WTC11 (cell line): Measurements from ENCODE around the gene RHBDL2.

ENCODE experiments used
- E2F1 ChIP-seq: sonication (generic); formaldehyde crosslinking; IDR thresholded peaks from 2 replicates; pipeline ENCODE4 v1.8.0; 2022; ENCODE audit warnings: mild to moderate bottlenecking, missing genetic modification reagents
- NFE2L1 ChIP-seq: sonication (generic); formaldehyde crosslinking; IDR thresholded peaks from 2 replicates; pipeline ENCODE4 v1.8.1; 2023; ENCODE audit warnings: missing genetic modification reagents
- ZNF512 ChIP-seq: sonication (generic); formaldehyde crosslinking; IDR thresholded peaks from 2 replicates; pipeline ENCODE4 v1.8.1; 2022; ENCODE audit warnings: missing genetic modification reagents, borderline replicate concordance
- TF ChIP-seq, protein P1 (sequence below): fragments of 200-600 bp; IDR thresholded peaks from 2 replicates; pipeline ENCODE4 v1.8.0; 2022; ENCODE audit warnings: antibody characterized with exemption
- TF ChIP-seq, protein P2 (sequence below): sonication (generic); formaldehyde crosslinking; IDR thresholded peaks from 2 replicates; pipeline ENCODE4 v1.8.0; 2022; ENCODE audit warnings: mild to moderate bottlenecking, missing genetic modification reagents
- TF ChIP-seq, protein P3 (sequence below): sonication (generic); formaldehyde crosslinking; IDR thresholded peaks from 2 replicates; pipeline ENCODE4 v1.8.1; 2023; ENCODE audit warnings: mild to moderate bottlenecking, moderate library complexity, missing genetic modification reagents
- TF ChIP-seq, protein P4 (sequence below): sonication (generic); formaldehyde crosslinking; IDR thresholded peaks from 2 replicates; pipeline ENCODE4 v1.8.1; 2022; ENCODE audit warnings: mild to moderate bottlenecking, missing genetic modification reagents, moderate library complexity, borderline replicate concordance
- TF ChIP-seq, protein P5 (sequence below): sonication (generic); formaldehyde crosslinking; IDR thresholded peaks from 2 replicates; pipeline ENCODE4 v1.8.1; 2023; ENCODE audit warnings: mild to moderate bottlenecking, missing genetic modification reagents, moderate library complexity

GRCh38 chr1:38953433-38953860 lies 11.8 kb upstream of the RHBDL2 start:
- TF ChIP-seq, protein P1, sequence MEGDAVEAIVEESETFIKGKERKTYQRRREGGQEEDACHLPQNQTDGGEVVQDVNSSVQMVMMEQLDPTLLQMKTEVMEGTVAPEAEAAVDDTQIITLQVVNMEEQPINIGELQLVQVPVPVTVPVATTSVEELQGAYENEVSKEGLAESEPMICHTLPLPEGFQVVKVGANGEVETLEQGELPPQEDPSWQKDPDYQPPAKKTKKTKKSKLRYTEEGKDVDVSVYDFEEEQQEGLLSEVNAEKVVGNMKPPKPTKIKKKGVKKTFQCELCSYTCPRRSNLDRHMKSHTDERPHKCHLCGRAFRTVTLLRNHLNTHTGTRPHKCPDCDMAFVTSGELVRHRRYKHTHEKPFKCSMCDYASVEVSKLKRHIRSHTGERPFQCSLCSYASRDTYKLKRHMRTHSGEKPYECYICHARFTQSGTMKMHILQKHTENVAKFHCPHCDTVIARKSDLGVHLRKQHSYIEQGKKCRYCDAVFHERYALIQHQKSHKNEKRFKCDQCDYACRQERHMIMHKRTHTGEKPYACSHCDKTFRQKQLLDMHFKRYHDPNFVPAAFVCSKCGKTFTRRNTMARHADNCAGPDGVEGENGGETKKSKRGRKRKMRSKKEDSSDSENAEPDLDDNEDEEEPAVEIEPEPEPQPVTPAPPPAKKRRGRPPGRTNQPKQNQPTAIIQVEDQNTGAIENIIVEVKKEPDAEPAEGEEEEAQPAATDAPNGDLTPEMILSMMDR = no peak
- TF ChIP-seq ZNF512 (CRISPR knock-in tag) (no peak), NFE2L1 (CRISPR knock-in tag) (no peak), E2F1 (CRISPR knock-in tag) (no peak)
- TF ChIP-seq, protein P2, sequence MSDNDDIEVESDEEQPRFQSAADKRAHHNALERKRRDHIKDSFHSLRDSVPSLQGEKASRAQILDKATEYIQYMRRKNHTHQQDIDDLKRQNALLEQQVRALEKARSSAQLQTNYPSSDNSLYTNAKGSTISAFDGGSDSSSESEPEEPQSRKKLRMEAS (CRISPR knock-in tag) = peak; percentile 59; the same call in 1 of the 2 replicates
- TF ChIP-seq, protein P3, sequence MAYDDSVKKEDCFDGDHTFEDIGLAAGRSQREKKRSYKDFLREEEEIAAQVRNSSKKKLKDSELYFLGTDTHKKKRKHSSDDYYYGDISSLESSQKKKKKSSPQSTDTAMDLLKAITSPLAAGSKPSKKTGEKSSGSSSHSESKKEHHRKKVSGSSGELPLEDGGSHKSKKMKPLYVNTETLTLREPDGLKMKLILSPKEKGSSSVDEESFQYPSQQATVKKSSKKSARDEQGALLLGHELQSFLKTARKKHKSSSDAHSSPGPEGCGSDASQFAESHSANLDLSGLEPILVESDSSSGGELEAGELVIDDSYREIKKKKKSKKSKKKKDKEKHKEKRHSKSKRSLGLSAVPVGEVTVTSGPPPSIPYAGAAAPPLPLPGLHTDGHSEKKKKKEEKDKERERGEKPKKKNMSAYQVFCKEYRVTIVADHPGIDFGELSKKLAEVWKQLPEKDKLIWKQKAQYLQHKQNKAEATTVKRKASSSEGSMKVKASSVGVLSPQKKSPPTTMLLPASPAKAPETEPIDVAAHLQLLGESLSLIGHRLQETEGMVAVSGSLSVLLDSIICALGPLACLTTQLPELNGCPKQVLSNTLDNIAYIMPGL = no peak
- TF ChIP-seq, protein P4, sequence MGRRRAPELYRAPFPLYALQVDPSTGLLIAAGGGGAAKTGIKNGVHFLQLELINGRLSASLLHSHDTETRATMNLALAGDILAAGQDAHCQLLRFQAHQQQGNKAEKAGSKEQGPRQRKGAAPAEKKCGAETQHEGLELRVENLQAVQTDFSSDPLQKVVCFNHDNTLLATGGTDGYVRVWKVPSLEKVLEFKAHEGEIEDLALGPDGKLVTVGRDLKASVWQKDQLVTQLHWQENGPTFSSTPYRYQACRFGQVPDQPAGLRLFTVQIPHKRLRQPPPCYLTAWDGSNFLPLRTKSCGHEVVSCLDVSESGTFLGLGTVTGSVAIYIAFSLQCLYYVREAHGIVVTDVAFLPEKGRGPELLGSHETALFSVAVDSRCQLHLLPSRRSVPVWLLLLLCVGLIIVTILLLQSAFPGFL (CRISPR knock-in tag) = no peak
- TF ChIP-seq, protein P5, sequence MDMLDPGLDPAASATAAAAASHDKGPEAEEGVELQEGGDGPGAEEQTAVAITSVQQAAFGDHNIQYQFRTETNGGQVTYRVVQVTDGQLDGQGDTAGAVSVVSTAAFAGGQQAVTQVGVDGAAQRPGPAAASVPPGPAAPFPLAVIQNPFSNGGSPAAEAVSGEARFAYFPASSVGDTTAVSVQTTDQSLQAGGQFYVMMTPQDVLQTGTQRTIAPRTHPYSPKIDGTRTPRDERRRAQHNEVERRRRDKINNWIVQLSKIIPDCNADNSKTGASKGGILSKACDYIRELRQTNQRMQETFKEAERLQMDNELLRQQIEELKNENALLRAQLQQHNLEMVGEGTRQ (CRISPR knock-in tag) = no peak
